ENCODE data around the gene HOXA6.

Gene HOXA6

DNA sequence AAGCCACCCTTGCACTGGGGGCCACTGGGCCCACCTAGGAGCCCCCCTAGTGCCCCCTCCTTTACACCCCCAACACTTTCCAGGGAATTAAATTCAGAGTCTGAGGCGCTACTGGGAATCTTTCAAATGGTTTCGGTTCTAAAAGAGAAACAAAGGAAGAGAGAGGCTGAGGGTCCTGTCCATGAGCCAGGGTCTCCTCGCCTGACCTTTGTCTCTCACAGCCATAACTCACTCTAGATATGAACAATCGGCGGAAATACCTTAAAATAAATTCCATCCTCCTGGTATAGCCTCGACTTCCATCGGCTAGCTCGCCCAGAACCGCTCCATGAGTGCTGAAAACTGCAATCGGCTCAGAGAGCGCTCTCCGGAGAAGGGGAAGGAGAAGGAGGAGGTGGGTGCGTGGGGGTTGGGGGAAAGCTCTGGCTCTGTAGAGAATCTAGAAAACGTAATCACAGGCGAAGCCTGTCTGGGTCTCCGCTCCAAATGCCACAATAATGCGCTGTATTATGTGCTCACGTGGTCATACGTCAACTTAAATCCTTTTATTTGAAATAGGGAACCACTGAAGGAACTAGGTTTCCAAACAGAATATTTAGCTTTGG lies 29.6 kb downstream of the HOXA6 start:
- no peak for DNase-seq

DNA sequence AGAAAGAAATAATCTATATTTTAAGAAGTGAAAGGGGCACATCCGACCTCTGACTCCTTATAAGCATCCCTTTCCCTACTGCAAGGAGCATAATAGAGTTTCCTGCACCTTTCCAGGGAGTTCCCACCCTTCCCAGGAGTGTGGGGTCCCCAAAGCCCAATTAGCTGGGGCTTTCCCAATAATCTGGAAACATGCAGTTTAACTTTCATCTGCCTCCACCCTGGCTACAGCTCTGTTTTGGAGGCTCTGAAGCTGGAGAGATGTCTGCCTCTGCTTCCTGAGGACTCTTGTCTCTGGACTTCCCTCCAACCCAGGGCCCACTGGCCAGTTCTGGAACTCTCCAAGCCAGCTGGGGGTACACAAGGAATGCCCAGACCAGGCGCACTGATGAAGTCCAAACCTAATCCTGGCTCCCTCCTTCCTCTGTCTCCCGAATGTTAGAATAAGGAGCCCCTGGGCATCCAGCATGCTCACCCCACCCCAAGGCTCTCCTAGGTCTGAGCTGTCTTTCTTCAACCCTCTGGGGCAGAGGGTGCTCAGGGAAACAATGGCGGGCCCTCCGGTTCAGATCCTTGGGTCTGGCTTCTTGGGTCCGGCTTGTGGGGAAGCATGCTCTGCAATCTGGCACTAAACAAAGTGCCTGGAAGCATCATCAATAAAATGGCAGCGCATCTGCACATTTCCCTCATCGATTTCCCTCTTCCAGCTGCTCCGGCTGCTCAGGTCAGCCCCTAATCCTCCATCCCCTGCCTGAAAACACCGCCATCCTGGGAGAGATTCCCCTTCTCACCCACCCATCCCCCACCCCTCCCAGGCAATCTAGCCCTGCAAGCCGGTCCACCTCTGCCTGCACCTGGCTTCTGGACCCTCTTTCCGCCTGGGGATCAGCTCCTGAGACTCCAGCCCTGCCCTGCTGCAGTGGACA lies 30.4 kb downstream of the HOXA6 start:
- no peak for DNase-seq

DNA sequence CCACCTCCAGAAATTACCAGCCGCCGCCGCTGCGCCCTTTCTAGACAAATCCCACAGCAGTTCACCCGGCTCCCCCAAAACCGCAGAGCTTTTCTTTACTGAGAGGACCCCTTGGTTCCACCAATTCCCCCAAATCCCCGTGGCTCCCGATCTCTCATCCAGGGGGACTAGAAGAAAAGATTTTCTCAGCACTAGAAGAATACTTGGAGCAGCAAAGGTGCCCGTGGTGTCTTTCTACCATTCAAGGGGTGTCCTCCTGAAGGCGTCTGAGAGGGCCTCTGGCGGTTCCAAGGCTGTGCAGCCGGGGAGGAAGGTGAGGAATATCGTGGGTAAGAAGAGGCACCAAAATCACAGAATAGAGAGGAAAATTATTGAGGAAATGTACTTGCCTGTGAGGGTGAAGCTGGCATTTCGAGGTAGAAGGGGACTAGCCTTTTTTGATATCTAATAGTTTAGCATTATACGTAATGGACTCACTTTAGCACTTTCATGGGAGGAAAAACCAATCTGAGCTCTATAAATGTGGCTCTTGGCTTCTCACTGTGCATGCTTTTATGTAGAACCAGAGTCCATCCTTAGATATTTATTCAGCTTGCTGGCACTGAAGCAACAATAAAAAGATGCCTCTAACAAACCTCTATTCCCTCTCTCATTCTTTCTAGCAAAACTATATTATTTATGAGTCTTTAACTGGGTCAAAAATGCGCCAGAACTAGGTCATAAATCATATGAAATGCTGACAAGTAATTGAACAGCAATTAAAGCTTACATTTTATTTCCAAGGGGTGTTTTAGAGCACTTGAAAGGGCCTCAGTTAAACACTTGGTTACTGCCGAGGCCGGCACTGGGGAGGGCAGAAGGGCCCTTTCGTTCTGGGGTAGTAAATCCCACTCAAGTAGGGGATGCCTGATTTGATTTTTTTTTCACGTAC lies 31.3 kb downstream of the HOXA6 start:
- DNase-seq: no peak

DNA sequence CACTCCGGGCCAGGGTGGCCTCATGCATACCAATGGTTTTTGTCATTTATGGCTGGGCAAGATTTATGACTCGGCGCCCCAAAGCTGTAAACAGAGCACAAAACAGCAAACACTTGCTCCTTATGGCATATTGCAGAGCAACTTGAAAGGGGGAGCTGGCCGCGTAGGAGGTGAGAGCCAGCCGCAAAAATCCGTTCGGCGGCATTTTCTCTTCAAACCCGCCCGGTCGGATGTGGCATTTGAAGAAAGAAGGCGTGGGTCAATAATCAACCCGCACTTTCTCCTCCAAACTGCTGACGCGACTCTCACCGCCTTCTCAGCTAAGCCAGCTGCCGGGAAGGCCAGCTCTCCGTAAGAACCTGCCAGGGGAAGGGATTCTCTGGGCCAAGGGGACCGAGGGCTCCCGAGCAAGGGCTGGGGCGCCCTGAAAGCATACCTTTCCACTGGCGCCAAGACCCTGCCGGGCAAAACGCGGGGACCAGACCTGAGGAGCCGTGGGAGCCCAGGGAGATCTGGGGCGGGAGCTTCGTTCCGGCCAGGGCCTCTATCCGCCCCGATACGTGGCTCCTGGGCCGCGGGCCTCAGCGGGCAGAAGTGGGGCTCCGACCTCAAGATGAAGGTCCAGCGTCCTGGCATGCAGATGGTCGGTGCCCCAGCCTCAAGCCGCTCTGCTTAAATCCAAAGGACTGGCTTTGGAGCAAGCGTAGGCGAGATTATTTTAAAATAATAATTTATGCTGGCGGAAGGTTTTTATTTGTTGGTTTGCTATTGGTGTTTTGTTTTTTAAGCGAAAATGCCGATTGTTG lies 32.1 kb downstream of the HOXA6 start:
- DNase-seq: no peak

DNA sequence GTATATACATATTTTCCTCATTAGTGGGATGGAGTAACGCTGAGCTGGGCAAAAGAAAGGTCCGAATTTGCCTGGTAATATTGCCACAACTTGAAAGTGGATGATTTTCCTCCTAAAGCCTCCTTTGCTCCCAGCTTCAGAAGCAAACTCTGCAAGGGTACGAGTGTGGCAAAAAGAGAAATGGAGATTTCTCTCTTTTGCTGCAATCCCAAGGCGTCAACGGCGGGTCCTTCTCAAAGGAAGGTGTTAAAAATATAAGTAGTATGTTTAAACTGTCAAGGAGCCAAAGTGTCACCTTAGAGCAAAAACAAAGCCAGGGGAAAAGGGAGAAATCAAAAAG lies 32.7 kb downstream of the HOXA6 start:
- no peak for DNase-seq

DNA sequence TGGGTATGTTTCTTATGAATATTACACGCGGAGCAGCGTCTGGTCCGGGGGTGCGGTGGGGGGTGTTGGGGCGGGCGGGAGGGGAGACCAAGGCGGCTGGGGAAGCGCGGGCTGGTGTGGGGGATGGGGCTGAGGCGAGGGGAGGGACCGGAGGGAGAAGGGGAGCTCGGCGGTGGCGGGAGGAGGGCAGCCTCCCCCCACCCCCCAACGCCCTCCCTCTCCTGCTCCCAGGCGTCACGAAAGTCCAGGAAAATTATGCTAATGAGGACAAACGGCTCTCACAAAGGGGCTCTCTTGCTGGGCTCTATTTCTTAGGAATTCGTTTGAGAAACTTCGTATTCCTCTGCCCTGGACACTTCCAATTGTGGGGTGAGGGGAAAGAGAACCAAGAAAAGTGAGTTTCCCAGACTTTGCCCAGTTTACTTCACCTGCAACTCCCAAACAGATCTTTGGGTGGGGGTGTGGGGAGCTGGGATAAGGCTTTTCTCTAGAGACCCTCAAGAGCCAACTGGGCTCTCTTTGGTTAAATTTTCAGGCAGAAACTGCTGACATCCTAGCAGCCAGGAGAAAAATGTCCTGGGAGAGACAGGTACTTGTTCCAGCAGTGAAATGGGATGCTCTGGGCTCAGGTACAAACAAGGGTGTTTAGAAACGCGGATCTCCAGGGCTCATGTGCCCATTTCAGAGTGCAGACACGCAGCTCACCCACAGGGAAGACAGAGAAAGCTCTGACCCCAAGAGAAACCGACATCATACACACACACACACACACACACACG lies 33.4 kb downstream of the HOXA6 start:
- no peak for DNase-seq

DNA sequence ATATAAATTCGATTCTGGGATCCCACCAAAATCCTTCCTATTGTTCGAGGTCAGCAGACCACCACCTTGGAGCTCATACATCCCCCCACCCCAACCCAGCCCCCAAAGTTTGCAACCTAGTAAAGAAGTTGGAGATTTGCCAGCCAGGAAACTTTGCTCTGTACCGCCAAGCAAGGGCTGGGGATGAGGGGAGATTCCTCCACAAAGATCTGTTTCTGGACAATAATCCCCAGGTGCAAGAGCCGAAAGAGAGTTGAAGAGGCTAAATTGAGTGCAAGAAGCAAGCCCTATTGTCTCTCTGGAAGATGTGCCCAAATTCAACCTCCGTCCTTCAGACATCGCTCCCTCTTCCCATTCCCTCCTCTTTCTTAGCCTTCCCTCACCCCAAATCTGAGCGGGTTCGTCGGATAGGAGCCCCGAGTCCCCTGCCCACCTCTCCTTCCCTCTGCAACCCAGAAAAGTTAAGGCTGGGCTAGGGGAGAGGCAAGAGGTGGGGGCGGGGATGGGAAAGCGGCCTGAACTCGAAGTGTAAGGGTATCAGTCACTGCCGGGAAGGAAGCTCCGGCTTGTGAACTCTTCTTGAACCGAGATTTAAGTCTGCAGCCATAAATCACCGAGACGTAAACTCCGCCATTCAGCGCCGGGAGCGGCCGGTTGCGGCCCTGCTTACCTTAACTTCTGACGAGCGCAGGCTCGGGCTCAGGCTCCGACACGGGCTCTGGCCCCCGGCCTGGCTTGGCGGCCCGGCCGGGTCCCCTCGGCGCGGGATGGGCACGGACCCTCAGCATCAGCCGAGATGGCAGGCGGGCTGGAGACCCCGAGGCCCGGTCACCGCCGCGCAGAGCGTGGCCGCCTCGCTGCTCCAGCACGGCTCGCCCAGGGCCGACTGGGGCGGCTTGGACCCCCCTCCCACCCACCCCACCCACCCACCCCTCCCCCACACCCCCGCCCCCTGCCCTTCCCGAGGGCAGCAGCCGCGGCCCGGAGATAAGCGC lies 34.3 kb downstream of the HOXA6 start:
- no peak for DNase-seq

DNA sequence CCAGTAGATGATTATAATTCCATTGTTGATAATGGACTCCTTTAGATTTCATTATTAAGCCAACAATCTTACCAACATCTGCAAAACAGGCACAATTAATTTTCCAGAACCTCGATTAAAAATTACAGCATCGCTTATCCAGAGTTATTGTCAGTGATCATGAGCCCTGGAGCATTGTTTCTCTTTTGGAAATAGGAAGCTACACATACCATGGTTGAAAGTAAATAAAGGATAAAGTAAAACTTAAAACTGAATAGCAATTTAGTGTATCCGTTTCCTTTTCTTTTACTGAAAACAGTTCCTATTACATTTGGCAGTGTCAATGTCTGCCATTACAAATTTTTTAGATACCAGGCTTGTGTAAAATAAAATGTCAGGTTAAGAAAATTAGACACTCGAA lies 35.2 kb downstream of the HOXA6 start:
- DNase-seq: no peak

DNA sequence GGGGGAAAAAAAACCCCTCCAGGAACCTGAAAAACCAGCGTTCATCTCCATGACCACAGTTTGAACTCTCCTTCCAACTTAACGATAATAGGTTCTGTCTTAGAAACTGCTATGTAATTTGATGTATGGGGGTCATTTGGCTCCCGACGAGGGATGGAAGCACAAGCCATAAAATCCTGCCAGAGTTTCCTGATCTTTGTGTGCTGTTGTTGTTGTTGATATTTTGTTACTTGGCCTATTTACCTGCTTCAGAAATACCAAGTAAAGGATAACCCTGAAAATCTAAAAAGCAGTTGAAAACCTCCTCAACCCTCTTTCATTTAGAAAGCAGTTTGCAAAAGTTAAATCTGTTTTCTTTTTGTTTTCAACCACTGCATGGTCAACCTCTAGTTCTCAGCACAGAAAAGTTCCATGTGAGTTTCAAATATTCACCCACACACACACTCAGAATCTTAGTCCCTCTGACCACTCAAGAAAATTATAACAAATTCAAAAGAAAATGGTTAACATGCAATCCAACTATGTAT lies 35.8 kb downstream of the HOXA6 start:
- no peak for DNase-seq

DNA sequence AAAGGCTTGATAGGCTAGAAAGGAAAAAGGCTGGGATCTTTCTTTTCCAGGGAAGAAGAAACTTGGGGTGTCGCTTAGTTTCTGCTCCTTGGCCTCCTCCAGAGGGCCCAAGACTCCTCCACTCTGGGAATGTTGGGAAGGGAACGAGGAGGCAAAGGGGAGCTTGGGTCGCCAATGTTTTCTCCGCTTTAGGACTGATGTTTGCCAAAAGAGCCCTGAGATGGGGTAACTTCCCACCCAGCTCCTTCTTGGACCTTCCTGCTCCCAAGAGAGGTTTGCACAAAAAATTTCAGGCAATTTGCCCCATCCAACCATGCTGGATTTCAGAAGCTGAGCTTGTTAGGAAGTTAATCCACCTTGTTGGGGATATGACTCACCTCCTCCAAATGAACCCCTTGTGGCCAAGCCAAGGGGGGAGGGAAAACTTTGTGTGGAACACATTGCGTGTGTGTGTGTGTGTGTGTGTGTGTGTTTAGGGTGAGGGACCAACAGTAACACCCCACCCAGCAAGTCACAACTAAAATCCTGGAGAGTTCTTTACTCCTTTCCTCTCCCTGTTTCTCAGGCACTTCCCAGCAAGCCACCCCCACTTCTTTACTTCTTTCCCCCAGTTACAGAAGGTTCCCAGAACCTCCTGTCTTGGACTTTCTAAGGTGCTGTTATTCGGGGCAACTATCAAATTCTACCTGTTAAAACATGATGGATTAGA lies 36.4 kb downstream of the HOXA6 start:
- DNase-seq: no peak

DNA sequence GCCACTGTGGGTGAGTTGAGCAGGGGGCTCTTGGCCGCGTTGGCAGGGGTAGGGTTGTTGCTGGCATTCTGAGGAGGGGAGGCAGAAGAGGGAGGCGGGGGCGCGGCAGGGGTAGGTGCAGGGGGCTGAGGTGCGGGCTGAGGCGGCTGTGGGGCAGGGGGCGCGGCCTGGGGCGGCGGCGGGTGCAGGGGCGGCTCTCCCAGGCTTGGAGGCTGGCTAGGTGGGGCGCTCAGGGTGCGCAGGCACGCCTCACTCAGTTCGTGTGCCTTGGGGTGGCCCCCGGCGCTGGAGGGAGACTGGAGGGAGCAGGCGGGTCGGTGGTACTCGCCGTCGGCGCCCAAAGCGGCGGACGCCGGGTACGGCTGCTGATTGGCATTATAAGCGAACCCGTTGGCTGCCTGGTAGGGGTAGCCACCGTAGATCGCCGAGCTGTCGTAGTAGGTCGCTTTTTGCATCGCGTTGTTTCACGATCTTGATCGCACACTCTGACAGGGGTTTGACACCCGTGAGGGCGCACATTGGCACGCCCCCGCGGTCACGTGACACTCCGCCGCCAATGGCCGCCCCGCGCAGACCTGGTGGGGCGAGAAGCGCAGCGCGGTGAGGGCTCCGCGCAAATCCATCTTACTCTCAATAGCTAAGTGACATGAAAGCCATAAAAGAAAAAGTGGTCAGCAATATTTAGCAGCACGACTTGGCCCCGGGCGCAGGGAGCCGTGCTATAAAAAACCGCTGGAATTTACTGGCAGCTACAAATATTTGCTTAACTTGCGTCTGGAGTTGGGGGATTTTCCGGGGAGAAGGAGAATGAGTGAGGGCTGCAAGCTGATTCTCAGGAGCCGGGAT lies 37.2 kb downstream of the HOXA6 start:
- peak; percentile 38 for DNase-seq

DNA sequence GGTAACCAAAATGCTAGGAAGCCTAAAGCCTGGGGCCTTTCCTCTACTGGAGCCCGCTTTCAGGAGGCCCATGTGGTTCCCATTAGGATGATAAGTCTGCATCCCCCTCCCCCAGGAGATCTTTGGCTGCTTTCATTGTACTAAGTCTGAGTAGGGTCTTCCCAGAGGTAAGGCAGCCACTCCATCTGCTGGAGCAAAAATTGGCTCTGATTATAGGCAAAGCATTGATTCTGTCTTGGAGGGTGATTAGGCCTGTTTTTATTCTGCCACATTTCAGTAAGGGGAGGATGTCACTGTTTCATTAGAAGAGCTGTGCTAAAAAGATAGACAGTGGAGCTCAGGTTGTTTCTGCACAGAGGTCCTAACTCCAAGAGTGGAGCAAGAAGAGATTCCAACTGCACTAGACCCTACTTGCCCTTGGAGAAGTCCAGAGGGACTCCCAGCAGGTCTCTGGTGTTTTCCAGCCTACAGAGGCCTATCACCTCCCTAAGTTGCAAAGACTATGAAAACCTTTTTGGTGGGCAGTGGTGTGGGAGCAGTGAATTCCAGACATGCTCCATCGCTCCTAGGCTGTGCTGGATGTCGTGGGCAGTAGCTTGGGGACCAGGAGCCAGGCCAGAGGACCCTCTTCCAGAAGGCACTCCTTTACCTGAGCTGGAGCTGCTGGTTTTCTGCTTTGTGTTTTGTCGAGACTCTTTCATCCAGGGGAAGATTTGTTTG lies 37.9 kb downstream of the HOXA6 start:
- no peak for DNase-seq

DNA sequence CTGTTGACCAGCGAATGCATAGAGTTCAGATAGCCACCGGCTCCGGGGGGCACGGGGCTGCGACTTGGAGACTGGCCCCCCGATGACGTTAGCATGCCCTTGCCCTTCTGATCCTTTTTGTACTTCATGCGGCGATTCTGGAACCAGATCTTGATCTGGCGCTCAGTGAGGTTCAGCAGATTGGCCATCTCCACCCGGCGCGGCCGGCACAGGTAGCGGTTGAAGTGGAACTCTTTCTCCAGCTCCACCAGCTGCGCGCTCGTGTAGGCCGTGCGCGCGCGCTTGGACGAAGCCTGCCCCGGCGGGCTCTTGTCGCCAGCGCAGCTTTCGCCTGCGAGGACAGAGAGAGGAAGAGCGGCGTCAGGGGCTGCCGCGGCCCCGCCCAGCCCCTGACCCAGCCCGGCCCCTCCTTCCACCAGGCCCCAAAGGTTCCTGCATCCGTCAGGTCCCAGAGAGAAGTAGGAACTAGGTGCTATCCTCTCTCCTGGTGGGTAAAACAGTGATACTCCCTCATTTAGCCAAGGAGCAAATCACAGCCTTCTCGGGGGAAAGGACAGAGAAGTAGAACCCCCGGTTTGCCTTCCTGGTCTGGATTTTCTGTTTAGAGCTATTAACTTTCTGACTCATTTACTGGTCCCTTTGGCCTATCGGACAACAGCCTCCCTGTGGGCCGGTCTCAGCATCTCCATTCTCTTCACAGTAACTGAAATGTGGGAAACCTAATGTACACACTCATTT lies 39.0 kb downstream of the HOXA6 start:
- no peak for DNase-seq

DNA sequence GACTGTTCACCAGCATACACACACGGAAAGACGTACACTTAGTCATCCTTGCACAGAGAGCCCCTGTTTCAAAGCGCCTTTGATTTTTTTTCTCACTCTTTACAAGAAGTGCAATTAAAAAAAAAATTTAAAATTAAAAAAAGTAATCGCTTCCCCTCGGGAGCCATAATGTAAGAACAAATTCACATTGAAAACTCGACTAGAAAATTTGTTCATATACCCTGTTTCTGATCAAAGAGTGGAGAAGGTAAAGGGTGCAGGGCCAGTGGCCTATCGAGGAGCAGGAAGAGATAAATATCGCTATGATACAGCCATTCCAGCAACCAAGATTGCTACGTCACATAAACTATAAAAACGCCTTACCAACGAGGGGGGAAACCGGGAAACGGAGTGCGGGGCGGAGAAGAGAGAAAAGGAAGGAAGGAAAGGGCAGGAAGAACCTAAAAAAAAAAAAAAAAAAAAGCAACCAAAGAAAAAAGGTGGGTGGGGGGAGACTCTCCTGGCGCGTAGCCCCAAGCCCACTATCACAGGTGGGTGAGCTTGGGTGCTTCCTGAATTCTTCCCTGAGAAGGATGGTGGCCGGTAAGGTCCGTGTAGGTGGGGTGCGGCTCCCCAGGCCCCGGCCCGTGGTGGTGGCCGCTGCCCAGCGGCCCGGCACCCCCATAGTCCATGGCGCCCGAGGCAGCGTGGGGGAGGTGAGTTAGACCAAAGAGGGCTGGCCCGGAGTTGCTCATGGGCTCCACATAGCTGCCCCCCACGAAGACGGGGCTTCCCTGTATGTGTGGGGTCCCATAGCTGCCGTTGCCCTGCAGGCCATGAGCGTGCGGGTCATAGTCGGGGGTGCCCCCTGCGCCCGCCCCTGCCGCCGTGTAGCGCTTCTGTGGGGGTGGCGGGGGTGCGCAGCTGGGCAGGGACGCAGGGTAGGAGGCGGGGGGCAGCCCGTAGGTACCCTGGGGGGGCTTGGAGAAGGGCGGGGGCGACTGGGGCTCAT lies 39.9 kb downstream of the HOXA6 start:
- DNase-seq: no peak

DNA sequence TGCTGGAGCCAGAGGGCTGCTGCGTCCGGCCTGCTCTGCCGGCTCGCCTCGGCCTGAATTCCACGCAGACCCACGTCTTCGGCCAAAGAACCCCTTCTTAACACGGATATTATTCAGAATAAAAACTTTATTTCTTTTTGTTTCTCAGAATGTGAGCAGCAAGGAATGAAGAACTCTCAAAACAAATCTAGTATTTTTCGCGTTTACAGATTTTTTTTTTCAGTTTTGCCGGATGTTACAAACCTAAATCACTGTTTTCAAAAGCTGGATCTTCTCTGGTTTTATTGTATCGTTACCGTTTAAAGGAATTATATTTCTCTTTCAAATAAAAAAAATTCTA lies 40.7 kb downstream of the HOXA6 start:
- no peak for DNase-seq
